CD14-positive monocyte (primary cell): ENCODE results near the gene THAP12. TPM values are rescaled to one million over a fixed set of nuclear protein-coding genes. Genes with fewer than 3 reads are reported as not detected.

ENCODE experiments used
- DNase-seq, 3 donors: peaks; one replicate each; pipeline ENCODE4 v3.0.0-alpha.2; 2011 to 2022
- H2AFZ ChIP-seq: 2 replicates; pipeline ENCODE4 v1.6.0; 2012; ENCODE audit warnings: mild to moderate bottlenecking, low read depth, low read length, inconsistent platforms; ENCODE audit not compliant: insufficient read depth, poor library complexity, severe bottlenecking
- H3K27ac ChIP-seq, 2 donors: 1 replicate in 1 of 2; 2 replicates in 1 of 2; pipeline ENCODE4 v1.5.1; 2012 to 2013; ENCODE audit warnings: low read length in 2 of 2, control low read depth in 1 of 2, inconsistent platforms in 1 of 2, low read depth in 1 of 2, mild to moderate bottlenecking in 1 of 2
- H3K27me3 ChIP-seq, 2 donors: one replicate each; pipeline versions ENCODE4 v1.6.0 to v1.6.1; 2011 to 2013; ENCODE audit warnings: low read length in 2 of 2; ENCODE audit not compliant: control insufficient read depth in 2 of 2, insufficient read depth in 2 of 2
- H3K36me3 ChIP-seq, 2 donors: replicated peaks in 1 of 2; 1 replicate in 1 of 2; 2 replicates in 1 of 2; pipeline versions ENCODE4 v1.5.1 to v1.6.1; 2012 to 2013; ENCODE audit warnings: low read length in 2 of 2, control low read depth in 1 of 2, inconsistent platforms in 1 of 2, mild to moderate bottlenecking in 1 of 2; ENCODE audit not compliant: insufficient read depth in 2 of 2, control insufficient read depth in 1 of 2
- H3K4me1 ChIP-seq, 2 donors: 1 replicate in 1 of 2; 2 replicates in 1 of 2; pipeline versions ENCODE4 v1.5.1 to v1.6.1; 2012 to 2013; ENCODE audit warnings: low read length in 2 of 2, control low read depth in 1 of 2, inconsistent platforms in 1 of 2, mild to moderate bottlenecking in 1 of 2, moderate library complexity in 1 of 2; ENCODE audit not compliant: insufficient read depth in 2 of 2, control insufficient read depth in 1 of 2
- H3K4me2 ChIP-seq: replicated peaks from 2 replicates; pipeline ENCODE3; 2012; ENCODE audit warnings: low read length, moderate library complexity, mild to moderate bottlenecking; ENCODE audit not compliant: poor library complexity, severe bottlenecking; ENCODE audit errors: extremely low read depth
- H3K4me3 ChIP-seq, 3 experiments: fragments of 200-600 bp in 1 of 3; sonication (generic) in 1 of 3; replicated peaks in 1 of 3; 1 replicate in 2 of 3; 2 replicates in 1 of 3; pipeline ENCODE4 v1.5.1; 2011 to 2013; ENCODE audit warnings: low read length in 3 of 3, mild to moderate bottlenecking in 3 of 3, control low read depth in 2 of 3, low read depth in 2 of 3, inconsistent platforms in 1 of 3, moderate library complexity in 1 of 3
- H3K79me2 ChIP-seq: 2 replicates; pipeline ENCODE4 v1.6.0; 2012; ENCODE audit warnings: mild to moderate bottlenecking, control low read depth, inconsistent platforms, low read length, moderate library complexity; ENCODE audit not compliant: insufficient read depth
- H3K9ac ChIP-seq: 2 replicates; pipeline ENCODE4 v1.6.0; 2017; ENCODE audit warnings: low read length, mild to moderate bottlenecking; ENCODE audit not compliant: insufficient read depth, poor library complexity, severe bottlenecking
- H3K9me3 ChIP-seq, 2 donors: replicated peaks in 1 of 2; 1 replicate in 1 of 2; 2 replicates in 1 of 2; pipeline versions ENCODE4 v1.5.1 to v1.6.1; 2012 to 2013; ENCODE audit warnings: low read length in 2 of 2, control low read depth in 1 of 2; ENCODE audit not compliant: control insufficient read depth in 1 of 2, insufficient read depth in 1 of 2
- H4K20me1 ChIP-seq: 2 replicates; pipeline ENCODE4 v1.6.0; 2012; ENCODE audit warnings: mild to moderate bottlenecking, low read length, control low read depth, moderate library complexity; ENCODE audit not compliant: insufficient read depth
- H3K27ac Mint-ChIP-seq, 7 donors: one replicate each; pipeline ENCODE4 v1.8.0; 2020; ENCODE audit warnings: mild to moderate bottlenecking in 7 of 7, mixed read lengths in 7 of 7, moderate library complexity in 6 of 7, inconsistent platforms in 2 of 7
- H3K27me3 Mint-ChIP-seq, 3 donors: one replicate each; pipeline ENCODE4 v1.8.0; 2021 to 2022; ENCODE audit warnings: low read depth in 3 of 3, mild to moderate bottlenecking in 3 of 3, mixed read lengths in 3 of 3, moderate library complexity in 3 of 3, inconsistent platforms in 1 of 3
- H3K36me3 Mint-ChIP-seq, 2 donors: one replicate each; pipeline ENCODE4 v1.8.0; 2020; ENCODE audit warnings: mixed read lengths in 2 of 2, inconsistent platforms in 1 of 2, mild to moderate bottlenecking in 1 of 2
- H3K4me1 Mint-ChIP-seq: one replicate; pipeline ENCODE4 v1.8.0; 2020; ENCODE audit warnings: mild to moderate bottlenecking, mixed read lengths
- H3K4me3 Mint-ChIP-seq, 2 donors: one replicate each; pipeline ENCODE4 v1.8.0; 2020; ENCODE audit warnings: mild to moderate bottlenecking in 2 of 2, mixed read lengths in 2 of 2, moderate library complexity in 1 of 2
- H3K9me3 Mint-ChIP-seq, 7 donors: one replicate each; pipeline ENCODE4 v1.8.0; 2020 to 2022; ENCODE audit warnings: mixed read lengths in 7 of 7, mild to moderate bottlenecking in 6 of 7, moderate library complexity in 6 of 7, inconsistent platforms in 2 of 7
- WGBS: methylation state at CpG from one replicate; pipeline ENCODE4 v1.1.5; 2013; ENCODE audit warnings: missing lambda C conversion rate; ENCODE audit not compliant: insufficient coverage; 5-methylcytosine and 5-hydroxymethylcytosine counted together
- intact Hi-C, 2 donors: fragments of 100-400 bp; cut with micrococcal nuclease; formaldehyde crosslinking; loops; one replicate each; pipeline versions ENCODE4 v1.15.0 to v1.15.1; 2023
- polyA plus RNA-seq, 3 donors: library from polyadenylated mRNA; depleted of rRNA in 1 of 3; unstranded in 2 of 3; stranded (reverse) in 1 of 3; fragments of 300-500 nt in 2 of 3; fragments of >200 nt in 1 of 3; fragmentation: Illumina TruSeq in 2 of 3; gene quantifications; 1 replicate in 2 of 3; 2 replicates in 1 of 3; pipeline ENCODE4 v1.2.3, GENCODE V29; 2012 to 2021
- TF ChIP-seq, protein P1 (sequence below): fragments of 200-600 bp; IDR thresholded peaks from one replicate; pipeline ENCODE4 v1.8.0; 2022; ENCODE audit warnings: antibody characterized with exemption, mild to moderate bottlenecking

THAP12 gene
- polyA plus RNA-seq, 3 donors, result 18.3 to 22.5 (median 20.0) TPM

DNA sequence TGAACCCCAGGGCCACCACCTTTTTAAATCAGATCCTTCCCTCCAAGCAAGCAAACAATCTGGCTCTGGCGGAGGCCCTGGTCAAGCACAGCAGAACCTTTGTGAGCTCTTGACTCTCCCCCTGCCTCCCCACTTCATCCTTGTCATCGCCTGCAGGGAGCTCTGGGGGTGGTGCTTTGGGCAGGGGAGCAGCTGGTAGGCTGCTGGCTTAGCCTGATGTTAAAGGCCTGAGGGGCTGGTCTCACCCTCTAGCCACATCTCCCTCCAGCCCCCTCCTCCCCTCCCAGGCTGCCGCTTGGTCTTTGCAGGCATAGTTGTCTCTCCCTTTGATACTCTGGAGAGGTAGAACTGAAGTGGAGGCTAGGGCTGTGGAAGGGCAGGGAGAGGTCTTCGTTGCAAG is 50.9 kb downstream of the THAP12 start:
- peaks cover 11 to 12% of the 10 kb centered on the region in 2 donors for H3K9me3 ChIP-seq
- no peak overlapping the region for H3K27ac ChIP-seq
- Mint-ChIP-seq H3K4me3 (no peak overlapping the region), H3K27me3 (peaks cover 0 to 2% (median 0%) of the 10 kb centered on the region in 3 donors), H3K27ac (no peak overlapping the region), H3K36me3 (peaks cover 4 to 6% of the 10 kb centered on the region in 2 donors), H3K9me3 (peaks cover 8 to 16% (median 12%) of the 10 kb centered on the region in 7 donors), H3K4me1 (peaks cover 22% of the 10 kb centered on the region)
- no peak overlapping the region for H3K4me2 ChIP-seq
- intact Hi-C loops, result loop anchor here in 1 of 2 donors (10.0 kb wide), 1 partner anchor 45 kb away; no protein-coding TSS in a partner anchor
- no peaks in the 10 kb centered on the region for H3K27me3 ChIP-seq
- no peaks in the 10 kb centered on the region for H3K79me2 ChIP-seq
- H4K20me1 ChIP-seq, result no peaks in the 10 kb centered on the region
- TF ChIP-seq, protein P1, sequence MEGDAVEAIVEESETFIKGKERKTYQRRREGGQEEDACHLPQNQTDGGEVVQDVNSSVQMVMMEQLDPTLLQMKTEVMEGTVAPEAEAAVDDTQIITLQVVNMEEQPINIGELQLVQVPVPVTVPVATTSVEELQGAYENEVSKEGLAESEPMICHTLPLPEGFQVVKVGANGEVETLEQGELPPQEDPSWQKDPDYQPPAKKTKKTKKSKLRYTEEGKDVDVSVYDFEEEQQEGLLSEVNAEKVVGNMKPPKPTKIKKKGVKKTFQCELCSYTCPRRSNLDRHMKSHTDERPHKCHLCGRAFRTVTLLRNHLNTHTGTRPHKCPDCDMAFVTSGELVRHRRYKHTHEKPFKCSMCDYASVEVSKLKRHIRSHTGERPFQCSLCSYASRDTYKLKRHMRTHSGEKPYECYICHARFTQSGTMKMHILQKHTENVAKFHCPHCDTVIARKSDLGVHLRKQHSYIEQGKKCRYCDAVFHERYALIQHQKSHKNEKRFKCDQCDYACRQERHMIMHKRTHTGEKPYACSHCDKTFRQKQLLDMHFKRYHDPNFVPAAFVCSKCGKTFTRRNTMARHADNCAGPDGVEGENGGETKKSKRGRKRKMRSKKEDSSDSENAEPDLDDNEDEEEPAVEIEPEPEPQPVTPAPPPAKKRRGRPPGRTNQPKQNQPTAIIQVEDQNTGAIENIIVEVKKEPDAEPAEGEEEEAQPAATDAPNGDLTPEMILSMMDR, result no peak
- no peak overlapping the region for H3K4me3 ChIP-seq
- peaks cover 18 to 24% of the 10 kb centered on the region in 2 donors for H3K4me1 ChIP-seq
- no CpG with 5 or more reads among the region's 4 CpGs for WGBS
- H2AFZ ChIP-seq, result no peak overlapping the region
- H3K9ac ChIP-seq, result no peak overlapping the region
- no peaks in the 10 kb centered on the region for H3K36me3 ChIP-seq
- no peak for DNase-seq

DNA sequence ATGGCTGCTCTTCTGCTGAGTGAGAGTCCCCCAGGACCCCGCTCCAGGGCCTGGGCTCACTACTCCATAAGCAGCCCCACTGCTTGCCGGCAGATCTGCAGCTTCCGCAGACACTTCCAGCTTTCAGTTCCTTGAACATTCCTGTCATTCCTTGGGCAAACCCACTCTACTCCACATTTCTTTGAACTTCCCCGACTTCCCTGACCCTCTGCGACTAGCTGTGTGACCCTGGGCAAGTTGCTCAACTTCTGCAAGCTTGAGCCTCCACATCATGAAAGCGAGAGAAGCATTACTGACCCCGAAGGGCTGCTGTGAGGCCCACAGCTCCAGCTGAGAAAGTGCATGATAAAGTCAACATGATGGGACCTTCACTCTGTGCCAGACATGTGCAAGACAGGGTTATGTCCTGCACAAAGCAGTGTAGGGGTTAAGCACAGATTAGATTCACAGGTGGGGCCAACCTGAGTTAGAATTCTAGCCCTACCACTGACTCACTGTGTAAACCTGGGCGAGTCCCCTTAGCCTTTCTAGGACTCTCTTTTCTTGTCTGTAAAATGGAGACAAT is 51.8 kb downstream of the THAP12 start:
- peaks cover 3 to 5% of the 10 kb centered on the region in 2 donors for H3K9me3 ChIP-seq
- no peaks in the 10 kb centered on the region for H3K27me3 ChIP-seq
- Mint-ChIP-seq H3K4me1 (peaks cover 22% of the 10 kb centered on the region), H3K9me3 (peaks cover 2 to 9% (median 6%) of the 10 kb centered on the region in 7 donors), H3K4me3 (no peak overlapping the region), H3K27me3 (peaks cover 0 to 2% (median 0%) of the 10 kb centered on the region in 3 donors), H3K36me3 (peaks cover under 1 to 2% of the 10 kb centered on the region in 2 donors), H3K27ac (no peak overlapping the region)
- H3K36me3 ChIP-seq, result no peaks in the 10 kb centered on the region
- intact Hi-C loops, result loop anchor here in 1 of 2 donors (10.0 kb wide), 1 partner anchor 46 kb away; no protein-coding TSS in a partner anchor
- peaks cover 18 to 25% of the 10 kb centered on the region in 2 donors for H3K4me1 ChIP-seq
- DNase-seq, result no peak
- H3K9ac ChIP-seq, result no peak overlapping the region
- 72% methylated on average over 7 of the region's 8 CpGs for WGBS
- H2AFZ ChIP-seq, result no peak overlapping the region
- H3K79me2 ChIP-seq, result no peaks in the 10 kb centered on the region
- H3K27ac ChIP-seq, result no peak overlapping the region
- TF ChIP-seq, protein P1, result no peak
- H3K4me2 ChIP-seq, result no peak overlapping the region
- no peak overlapping the region for H3K4me3 ChIP-seq
- H4K20me1 ChIP-seq, result no peaks in the 10 kb centered on the region
